HL-60/S4 treated with phorbol 12-myristate 13-acetate at 8.2 ng/mL for 4 days and 3 days (cell line): ENCODE results near the gene COG5.

Experiments used
- in situ Hi-C: fragments of 300-500 bp; cut with MboI; formaldehyde crosslinking; loops from 2 replicates; pipeline ENCODE4 v1.15.0; 2022; ENCODE audit warnings: low sequenced_read_pairs

The COG5 gene

DNA sequence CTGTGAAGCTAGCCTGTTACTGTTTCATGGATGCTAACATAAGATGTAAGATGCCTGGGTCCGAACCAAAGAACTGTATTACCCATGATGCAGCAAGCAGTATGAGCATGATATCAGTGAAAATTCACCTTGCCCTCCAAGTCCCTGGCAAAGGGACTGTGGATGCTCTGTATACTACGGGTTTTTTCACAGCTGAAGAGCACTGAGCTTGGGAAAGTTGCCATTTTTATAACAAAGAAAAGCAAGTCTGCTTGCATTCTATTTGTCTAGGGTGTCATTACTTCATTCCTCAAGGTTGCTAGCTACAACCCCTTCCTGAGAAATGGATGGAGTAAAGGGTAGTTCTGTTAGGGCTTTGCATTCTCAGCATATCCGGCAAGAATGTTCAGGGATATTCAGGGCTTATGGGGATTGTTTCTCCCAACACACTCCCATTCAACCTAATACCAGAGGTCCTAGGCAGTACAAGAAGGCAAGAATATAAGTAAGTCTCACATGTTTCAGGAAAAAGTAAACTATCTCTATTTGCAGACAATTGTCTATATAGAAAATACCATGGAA is 99.0 kb downstream of the COG5 start:
- in situ Hi-C loops, result no loop called here

GRCh38 chr7:107463139-107464078 is 100.3 kb downstream of the COG5 start:
- in situ Hi-C loops, result no loop called here

DNA sequence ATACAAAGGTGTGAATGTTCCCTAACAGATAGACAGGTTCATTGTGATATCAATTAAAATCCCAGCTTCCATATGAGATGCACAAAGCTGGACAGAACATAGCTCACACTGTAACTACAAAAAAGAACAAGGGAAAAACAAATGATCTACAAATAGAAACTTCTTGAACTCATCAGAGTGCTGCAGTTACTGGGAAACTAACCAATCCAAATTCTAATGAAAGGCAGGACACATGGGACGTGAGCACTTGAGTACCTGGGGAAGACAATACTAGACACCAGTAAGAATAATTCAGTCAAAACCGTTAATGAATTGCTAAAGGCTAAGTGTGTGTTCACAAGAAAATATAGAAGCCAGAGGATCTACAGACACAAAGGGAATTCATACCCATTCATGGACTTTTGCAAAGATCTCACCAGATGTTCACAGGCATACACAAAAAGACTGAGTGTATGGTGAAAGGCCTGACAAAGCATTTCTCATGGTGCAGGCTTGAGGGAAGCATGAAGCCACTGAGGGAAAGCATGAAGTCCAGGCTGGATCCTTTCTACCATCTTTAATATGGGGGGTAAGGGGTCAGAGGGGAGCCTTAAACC is 101.7 kb downstream of the COG5 start:
- in situ Hi-C loops, result no loop called here

DNA sequence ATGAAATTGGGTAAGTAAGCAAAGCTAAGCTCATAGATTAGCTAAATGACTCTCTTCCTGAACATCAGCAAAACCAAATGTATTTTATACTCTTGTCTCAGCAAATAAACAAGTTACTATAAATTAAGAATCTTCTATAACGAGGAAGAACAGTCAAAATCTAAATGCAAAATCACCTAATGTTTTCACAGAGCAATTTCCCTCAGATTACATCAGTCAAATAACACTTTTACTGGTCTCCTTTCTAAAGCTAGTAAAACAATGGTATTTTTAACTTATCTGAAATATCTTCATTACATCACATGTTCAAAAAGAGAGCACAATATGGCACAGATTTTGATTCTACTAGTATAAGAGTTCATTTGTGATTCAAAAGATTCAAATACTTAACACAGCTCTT is 110.3 kb downstream of the COG5 start:
- in situ Hi-C loops, result no loop called here

- in situ Hi-C loops, result no loop called here
Measured at GRCh38 chr7:107450970-107451369, 112.8 kb downstream of the COG5 start.

DNA sequence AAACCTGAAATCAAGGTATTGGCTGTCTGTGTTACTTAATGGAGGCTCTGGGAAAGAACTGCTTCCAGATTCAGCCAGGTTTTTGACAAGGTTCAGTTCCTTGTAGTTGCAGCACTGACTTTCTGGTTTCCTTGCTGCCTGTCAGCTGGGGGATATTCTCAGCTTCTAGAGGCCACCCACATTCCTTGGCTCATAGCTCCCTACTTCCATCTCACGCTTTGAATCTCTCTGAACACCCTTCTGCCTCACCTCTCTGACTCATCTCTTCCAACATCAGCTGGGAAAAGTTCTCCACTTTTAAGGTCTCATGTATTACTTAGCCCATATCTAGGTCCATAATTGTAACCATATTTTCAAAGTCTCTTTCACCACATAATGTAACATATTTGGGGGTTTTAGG is 116.7 kb downstream of the COG5 start:
- in situ Hi-C loops, result no loop called here

DNA sequence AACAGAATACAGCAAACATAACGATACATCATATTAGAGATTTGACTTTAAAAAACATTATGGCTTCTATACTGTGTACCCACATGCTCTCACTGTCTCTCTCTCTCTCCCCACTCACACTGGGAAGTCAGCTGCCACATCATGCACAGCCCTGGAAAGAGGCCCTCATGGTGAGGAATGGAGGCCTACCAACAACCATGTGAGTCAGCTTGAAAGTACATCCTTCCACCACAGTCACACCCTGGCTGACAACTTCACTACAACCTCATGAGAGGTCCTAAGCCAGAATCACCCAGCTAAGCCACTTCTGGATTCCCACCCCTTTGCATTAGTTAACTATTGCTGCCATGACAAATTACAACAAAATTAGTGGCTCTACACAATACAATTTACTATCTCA is 117.2 kb downstream of the COG5 start:
- in situ Hi-C loops, result no loop called here

DNA sequence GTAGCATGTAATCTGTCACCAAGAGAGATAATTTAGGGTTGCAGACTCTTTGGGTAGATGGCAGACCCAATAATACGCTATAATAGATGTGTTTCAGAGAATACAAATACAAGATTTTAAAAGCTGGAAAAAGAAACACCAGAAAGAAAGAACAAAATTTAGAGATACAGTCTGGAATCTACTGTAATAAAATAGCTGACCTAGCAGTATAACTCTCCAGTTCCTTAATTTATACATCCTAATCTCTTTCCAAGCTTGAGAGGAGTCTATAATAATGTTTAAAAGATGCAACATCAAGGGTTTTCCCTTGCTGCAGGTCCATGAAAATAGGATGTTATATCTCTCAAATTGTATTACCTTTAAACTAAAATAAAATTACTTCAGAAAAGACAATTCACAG is 121.0 kb downstream of the COG5 start:
- in situ Hi-C loops, result no loop called here

- in situ Hi-C loops, result no loop called here
Measured at GRCh38 chr7:107441581-107442422, 121.9 kb downstream of the COG5 start.

GRCh38 chr7:107439025-107439424 is 124.7 kb downstream of the COG5 start:
- in situ Hi-C loops, result no loop called here

- in situ Hi-C loops, result no loop called here
Measured at GRCh38 chr7:107435749-107436148, 128.0 kb downstream of the COG5 start.

DNA sequence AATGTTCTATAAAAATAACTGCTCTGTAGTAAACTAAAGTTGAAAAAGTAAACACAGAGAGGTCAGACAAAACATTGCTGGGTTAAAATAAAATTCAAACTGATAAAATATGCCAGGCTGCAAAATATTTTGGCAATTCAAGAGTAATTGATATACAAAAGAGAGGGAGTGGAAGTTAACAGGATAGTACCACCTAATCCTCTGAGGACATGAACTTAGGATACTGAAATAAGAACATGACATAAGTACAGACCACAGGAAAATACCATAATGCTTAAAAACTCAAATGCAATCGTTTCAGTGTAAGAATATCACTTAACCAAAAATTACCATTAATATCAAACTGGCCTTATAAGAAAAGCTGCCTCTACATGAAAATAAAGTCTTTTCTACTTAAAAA is 131.5 kb downstream of the COG5 start:
- in situ Hi-C loops, result no loop called here

DNA sequence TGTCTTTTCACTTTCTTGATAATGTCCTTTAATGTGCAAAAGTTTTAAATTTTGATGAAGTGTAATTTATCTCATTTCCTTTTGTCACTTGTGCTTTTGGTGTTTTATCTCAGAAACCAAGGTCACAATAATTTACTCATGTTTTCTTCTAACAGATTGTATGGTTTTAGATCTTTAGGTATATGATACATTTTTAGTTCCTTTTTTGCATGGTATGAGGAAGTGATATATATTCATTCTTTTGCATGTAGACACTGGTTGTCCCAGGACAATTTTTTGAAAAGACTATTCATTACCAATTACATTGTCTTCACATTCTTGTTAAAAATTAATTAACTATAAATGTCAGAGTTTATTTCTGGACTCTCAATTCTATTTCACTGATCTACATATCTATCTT is 133.7 kb downstream of the COG5 start:
- in situ Hi-C loops, result no loop called here

DNA sequence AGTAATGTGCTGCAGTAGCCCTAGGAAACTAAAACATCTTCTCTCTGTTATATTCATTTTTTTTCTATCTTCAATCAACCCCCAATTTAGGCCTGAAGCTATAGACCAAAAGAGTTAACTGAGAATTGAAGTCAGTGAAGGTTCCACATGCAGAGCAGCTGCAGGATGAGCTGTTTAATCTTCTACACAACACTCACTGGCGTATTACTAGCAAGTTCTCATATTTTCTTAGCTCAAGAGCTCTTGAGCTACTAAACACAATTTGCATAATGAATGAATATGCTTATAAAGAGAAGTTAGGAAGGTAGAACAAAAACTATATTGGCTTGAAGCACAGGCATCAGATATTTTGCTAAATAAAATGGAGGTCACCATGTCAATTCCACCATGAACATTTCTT is 135.1 kb downstream of the COG5 start:
- in situ Hi-C loops, result no loop called here

- in situ Hi-C loops, result no loop called here
Measured at GRCh38 chr7:107427462-107427861, 136.3 kb downstream of the COG5 start.

GRCh38 chr7:107414198-107414597 is 149.5 kb downstream of the COG5 start:
- in situ Hi-C loops, result no loop called here

GRCh38 chr7:107408349-107408748 is 155.4 kb downstream of the COG5 start:
- in situ Hi-C loops, result no loop called here

GRCh38 chr7:107405559-107405958 is 158.2 kb downstream of the COG5 start:
- in situ Hi-C loops, result no loop called here

- in situ Hi-C loops, result no loop called here
Measured at GRCh38 chr7:107404740-107405537, 158.8 kb downstream of the COG5 start.

DNA sequence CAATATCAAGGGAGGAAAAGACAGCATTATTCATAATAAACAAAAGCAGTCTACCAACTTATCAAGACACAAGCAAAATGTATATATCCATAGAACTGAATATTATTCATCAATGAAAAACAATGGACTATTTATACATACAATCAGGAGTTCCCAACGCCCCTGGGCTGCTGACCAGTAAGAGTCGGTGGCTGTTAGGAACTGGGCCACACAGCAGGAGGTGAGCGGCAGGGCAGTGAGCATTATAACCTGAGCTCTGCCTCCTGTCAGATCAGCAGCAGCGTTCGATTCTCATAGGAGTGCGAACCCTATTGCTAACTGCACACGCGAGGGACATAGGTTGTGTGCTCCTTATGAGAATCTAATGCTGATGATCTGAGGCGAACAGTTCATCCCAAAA is 165.6 kb downstream of the COG5 start:
- in situ Hi-C loops, result no loop called here
